Testis (tissue), 3 donors: Measurements from ENCODE around the gene PEA15. TPM values are rescaled to one million over a fixed set of nuclear protein-coding genes. Genes with fewer than 3 reads are reported as not detected.

Experiments used
- DNase-seq: peaks from one replicate; pipeline ENCODE4 v3.0.0-alpha.2; 2019
- H3K27ac ChIP-seq, 2 donors: fragments of 200-600 bp; sonication (generic); one replicate each; pipeline ENCODE4 v1.5.1; 2019
- H3K27me3 ChIP-seq: fragments of 200-600 bp; sonication (generic); one replicate; pipeline ENCODE4 v1.5.1; 2019
- H3K36me3 ChIP-seq: fragments of 200-600 bp; sonication (generic); one replicate; pipeline ENCODE4 v1.5.1; 2017; ENCODE audit warnings: low read depth; ENCODE audit errors: missing control alignments
- H3K4me1 ChIP-seq: fragments of 200-600 bp; sonication (generic); one replicate; pipeline ENCODE4 v1.5.1; 2019
- H3K4me3 ChIP-seq, 2 donors: fragments of 200-600 bp; sonication (generic); one replicate each; pipeline ENCODE4 v1.5.1; 2017 to 2019
- H3K9me3 ChIP-seq: fragments of 200-600 bp; sonication (generic); one replicate; pipeline ENCODE4 v1.5.1; 2017
- POLR2A ChIP-seq: fragments of 450-650 bp; IDR thresholded peaks from one replicate; pipeline ENCODE4 v1.6.1; 2017; ENCODE audit warnings: antibody characterized with exemption, mild to moderate bottlenecking, moderate library complexity
- WGBS, 2 donors: methylation state at CpG; one replicate each; pipeline ENCODE4 v1.1.5; 2018; 5-methylcytosine and 5-hydroxymethylcytosine counted together
- intact Hi-C: fragments of 100-400 bp; cut with DNase I; formaldehyde crosslinking; loops from one replicate; pipeline ENCODE4 v1.15.1; 2023; ENCODE audit warnings: low total_unique reads
- polyA plus RNA-seq: library from polyadenylated mRNA; stranded (reverse); fragments of 350-450 nt; fragmentation: Illumina TruSeq; extraction: RNeasy Lipid Tissue Mini Kit (QIAGEN cat#74804); gene quantifications from one replicate; pipeline ENCODE4 v1.2.3, GENCODE V29; 2014; ENCODE audit warnings: low read depth, low replicate concordance; ENCODE audit not compliant: insufficient read depth
- total RNA-seq, 2 donors: library from RNA; depleted of rRNA; stranded (reverse); fragments of >200 nt; gene quantifications; one replicate each; pipeline ENCODE4 v1.2.3, GENCODE V29; 2016
- TF ChIP-seq, protein P1 (sequence below), 3 experiments: fragments of 450-650 bp in 2 of 3; fragments of 200-600 bp in 1 of 3; sonication (generic) in 1 of 3; IDR thresholded peaks; one replicate each; pipeline ENCODE4 v1.5.1; 2016 to 2019; ENCODE audit warnings: antibody characterized with exemption in 3 of 3, mild to moderate bottlenecking in 2 of 3, moderate library complexity in 1 of 3

Gene PEA15
- total and polyA plus RNA-seq, 3 donors from 2014 or later: 168 to 421 (median 229) TPM

DNA sequence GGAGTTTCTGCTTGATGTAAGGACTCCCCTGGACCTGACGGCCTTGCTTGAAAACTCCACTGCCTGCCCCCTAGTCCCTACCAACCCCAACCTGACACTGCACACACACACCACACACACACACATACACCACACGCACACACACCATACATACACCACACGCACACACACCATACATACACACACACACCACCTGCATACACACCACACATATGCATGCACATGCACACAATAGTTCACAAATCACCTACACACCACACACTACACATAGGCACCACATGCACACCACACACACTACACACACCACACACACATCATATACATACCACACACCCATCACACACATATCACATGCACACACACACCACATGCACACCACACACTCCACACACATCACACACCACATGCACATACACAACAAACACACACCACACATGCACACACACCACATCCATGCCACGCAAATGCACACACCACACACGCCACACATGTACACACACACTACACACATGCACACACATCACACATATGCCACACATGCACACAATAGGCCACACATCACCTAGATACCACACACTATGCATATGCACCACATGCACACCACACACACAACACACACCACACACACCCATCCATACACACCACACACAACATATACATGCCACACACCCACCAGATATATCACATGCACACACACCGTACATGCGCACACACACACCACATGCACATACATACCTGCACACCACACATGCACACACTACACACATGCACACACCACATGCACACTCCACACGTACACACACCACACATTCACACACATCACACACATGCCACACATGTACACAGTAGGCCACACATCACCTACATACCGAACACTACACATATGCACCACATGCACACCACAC lies 11.1 kb upstream of the PEA15 start:
- Histone ChIP-seq H3K27me3 (no peaks in the 10 kb centered on the region), H3K27ac (no peak overlapping the region), H3K4me1 (peaks cover 11% of the 10 kb centered on the region), H3K36me3 (no peaks in the 10 kb centered on the region), H3K9me3 (no peaks in the 10 kb centered on the region), H3K4me3 (no peak overlapping the region)
- WGBS, 2 donors: 70 to 86% methylated on average over 9 of the region's 9 CpGs
- intact Hi-C loops: loop anchor here (10.0 kb wide), 2 partner anchors 51 to 89 kb away; no protein-coding TSS in a partner anchor
- TF ChIP-seq, protein P1, sequence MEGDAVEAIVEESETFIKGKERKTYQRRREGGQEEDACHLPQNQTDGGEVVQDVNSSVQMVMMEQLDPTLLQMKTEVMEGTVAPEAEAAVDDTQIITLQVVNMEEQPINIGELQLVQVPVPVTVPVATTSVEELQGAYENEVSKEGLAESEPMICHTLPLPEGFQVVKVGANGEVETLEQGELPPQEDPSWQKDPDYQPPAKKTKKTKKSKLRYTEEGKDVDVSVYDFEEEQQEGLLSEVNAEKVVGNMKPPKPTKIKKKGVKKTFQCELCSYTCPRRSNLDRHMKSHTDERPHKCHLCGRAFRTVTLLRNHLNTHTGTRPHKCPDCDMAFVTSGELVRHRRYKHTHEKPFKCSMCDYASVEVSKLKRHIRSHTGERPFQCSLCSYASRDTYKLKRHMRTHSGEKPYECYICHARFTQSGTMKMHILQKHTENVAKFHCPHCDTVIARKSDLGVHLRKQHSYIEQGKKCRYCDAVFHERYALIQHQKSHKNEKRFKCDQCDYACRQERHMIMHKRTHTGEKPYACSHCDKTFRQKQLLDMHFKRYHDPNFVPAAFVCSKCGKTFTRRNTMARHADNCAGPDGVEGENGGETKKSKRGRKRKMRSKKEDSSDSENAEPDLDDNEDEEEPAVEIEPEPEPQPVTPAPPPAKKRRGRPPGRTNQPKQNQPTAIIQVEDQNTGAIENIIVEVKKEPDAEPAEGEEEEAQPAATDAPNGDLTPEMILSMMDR (IDR thresholded peaks at IDR 0.05): no peak
- no peak for TF ChIP-seq POLR2A
- no peak for DNase-seq

DNA sequence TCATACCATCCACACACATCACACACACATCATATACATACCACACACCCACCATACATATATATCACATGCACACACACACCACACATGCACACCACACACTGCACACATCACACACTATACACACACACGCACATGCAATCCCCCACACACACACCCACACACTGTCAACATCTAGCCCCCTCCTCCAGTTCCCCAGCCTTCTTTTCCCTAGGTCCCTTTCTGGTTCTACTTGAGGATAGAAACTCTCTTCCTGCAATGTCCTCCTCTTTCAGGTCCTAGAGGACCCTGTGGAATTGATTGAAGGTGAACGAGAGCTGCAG lies 10.5 kb upstream of the PEA15 start:
- Histone ChIP-seq H3K27ac (no peak overlapping the region), H3K9me3 (no peaks in the 10 kb centered on the region), H3K4me1 (peaks cover 11% of the 10 kb centered on the region), H3K36me3 (no peaks in the 10 kb centered on the region), H3K27me3 (no peaks in the 10 kb centered on the region), H3K4me3 (no peak overlapping the region)
- 72 to 80% methylated on average over 2 of the region's 2 CpGs for WGBS, 2 donors
- TF ChIP-seq POLR2A: no peak
- TF ChIP-seq, protein P1 (IDR thresholded peaks at IDR 0.05): no peak
- intact Hi-C loops: loop anchor here (10.0 kb wide), 2 partner anchors 50 to 90 kb away; no protein-coding TSS in a partner anchor
- no peak for DNase-seq

DNA sequence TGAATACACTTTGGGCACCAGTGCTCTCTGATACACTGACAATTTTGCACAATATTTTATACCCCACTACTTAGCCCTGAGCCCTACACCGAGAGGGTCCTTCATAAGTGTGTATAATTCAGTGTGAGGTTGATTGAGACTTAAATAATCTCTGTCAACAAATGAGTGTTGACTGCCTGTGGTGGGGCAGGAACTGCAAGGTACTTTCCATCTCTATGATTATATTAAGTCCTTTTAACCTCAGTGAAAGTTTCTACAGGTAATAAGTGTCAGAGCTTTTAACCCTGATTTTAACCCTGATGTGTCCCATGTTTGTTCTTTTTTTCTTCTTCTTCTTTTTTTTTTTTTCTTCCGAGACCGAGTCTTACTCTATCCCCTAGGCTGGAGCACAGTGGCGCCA lies 9.0 kb upstream of the PEA15 start:
- intact Hi-C loops: loop anchor here (10.0 kb wide), 2 partner anchors 49 to 91 kb away; no protein-coding TSS in a partner anchor

DNA sequence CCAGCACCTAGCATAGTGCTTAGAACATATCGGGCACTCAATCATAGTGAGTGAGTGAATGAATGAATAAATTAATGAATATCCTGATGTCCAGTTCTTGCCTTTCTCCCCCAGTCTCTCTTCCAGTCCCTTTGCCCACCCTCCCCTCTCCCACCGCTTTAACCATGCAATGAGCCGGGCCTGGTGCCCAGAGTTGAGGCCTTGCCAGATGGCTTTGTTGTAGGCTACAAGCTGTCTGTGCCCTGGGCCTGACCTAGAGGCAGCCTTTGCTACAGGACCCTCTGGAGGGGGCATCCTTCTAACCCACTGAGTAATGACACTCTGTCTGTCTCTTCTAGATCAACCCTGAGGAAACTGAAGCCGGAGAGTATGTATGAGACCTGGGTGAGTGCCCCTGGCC lies 8.0 kb upstream of the PEA15 start:
- DNase-seq: no peak
- no peak for TF ChIP-seq POLR2A
- TF ChIP-seq, protein P1 (IDR thresholded peaks at IDR 0.05): no peak
- whole genome bisulfite sequencing, 2 donors: 96% methylated on average over 4 of the region's 4 CpGs
- H3K36me3 ChIP-seq: no peaks in the 10 kb centered on the region
- no peak overlapping the region for H3K4me3 ChIP-seq
- H3K4me1 ChIP-seq: peaks cover 16% of the 10 kb centered on the region
- H3K27me3 ChIP-seq: no peaks in the 10 kb centered on the region
- no peaks in the 10 kb centered on the region for H3K9me3 ChIP-seq
- no peak overlapping the region for H3K27ac ChIP-seq
- intact Hi-C loops: loop anchor here (10.0 kb wide), 2 partner anchors 48 to 92 kb away; no protein-coding TSS in a partner anchor

More for the DNA sequence above, 9.0 kb upstream of the PEA15 start:
- Histone ChIP-seq H3K27me3 (no peaks in the 10 kb centered on the region), H3K4me1 (peaks cover 11% of the 10 kb centered on the region), H3K36me3 (no peaks in the 10 kb centered on the region), H3K27ac (no peak overlapping the region), H3K9me3 (no peaks in the 10 kb centered on the region), H3K4me3 (no peak overlapping the region)
- TF ChIP-seq, protein P1 (IDR thresholded peaks at IDR 0.05): no peak
- TF ChIP-seq POLR2A: no peak
- no peak for DNase-seq
- WGBS, 2 donors: 83 to 90% methylated on average over 4 of the region's 4 CpGs
